Endodermal cell (in vitro differentiated cells): Measurements from ENCODE around the gene CD44. TPM values are rescaled to one million over a fixed set of nuclear protein-coding genes. Genes with fewer than 3 reads are reported as not detected.
A peak's percentile ranks its signal among the peaks of the same experiment; 100 is the strongest.

Experiments used
- DNase-seq: peaks from one replicate; pipeline ENCODE4 v3.0.0-alpha.2; 2017
- H3K27ac ChIP-seq: 2 replicates; pipeline ENCODE4 v1.5.1; 2013; ENCODE audit warnings: mild to moderate bottlenecking, low read depth, low read length, moderate library complexity
- H3K27me3 ChIP-seq: 2 replicates; pipeline ENCODE4 v1.6.1; 2013; ENCODE audit warnings: mild to moderate bottlenecking, low read length, moderate library complexity; ENCODE audit not compliant: insufficient read depth, control insufficient read depth, poor library complexity, severe bottlenecking
- H3K36me3 ChIP-seq: 2 replicates; pipeline ENCODE4 v1.7.0; 2013; ENCODE audit warnings: mild to moderate bottlenecking, low read length, moderate library complexity; ENCODE audit not compliant: control insufficient read depth, insufficient read depth
- H3K4me1 ChIP-seq: one replicate; pipeline ENCODE4 v1.7.0; 2013; ENCODE audit warnings: low read length; ENCODE audit not compliant: control insufficient read depth, insufficient read depth
- H3K4me3 ChIP-seq: 2 replicates; pipeline ENCODE4 v1.5.1; 2013; ENCODE audit warnings: mild to moderate bottlenecking, low read length, moderate library complexity
- H3K9ac ChIP-seq: 2 replicates; pipeline ENCODE4 v1.6.1; 2013; ENCODE audit warnings: mild to moderate bottlenecking, low read length, moderate library complexity; ENCODE audit not compliant: poor library complexity, severe bottlenecking; ENCODE audit errors: extremely low read depth
- H3K9me3 ChIP-seq: 2 replicates; pipeline ENCODE4 v1.6.1; 2013; ENCODE audit warnings: mild to moderate bottlenecking, low read length, moderate library complexity; ENCODE audit not compliant: control insufficient read depth
- H3K27ac Mint-ChIP-seq: 2 replicates; pipeline ENCODE4 v1.8.0; 2020; ENCODE audit warnings: mixed read lengths
- H3K27me3 Mint-ChIP-seq: 2 replicates; pipeline ENCODE4 v1.8.0; 2021; ENCODE audit warnings: mild to moderate bottlenecking, mixed read lengths; ENCODE audit not compliant: insufficient read depth
- H3K36me3 Mint-ChIP-seq: 2 replicates; pipeline ENCODE4 v1.8.0; 2020; ENCODE audit warnings: low read depth, mixed read lengths
- H3K4me1 Mint-ChIP-seq: 2 replicates; pipeline ENCODE4 v1.8.0; 2020; ENCODE audit warnings: mixed read lengths
- H3K4me3 Mint-ChIP-seq: 2 replicates; pipeline ENCODE4 v1.8.0; 2020; ENCODE audit warnings: mild to moderate bottlenecking, moderate library complexity, mixed read lengths
- H3K9me3 Mint-ChIP-seq: 2 replicates; pipeline ENCODE4 v1.8.0; 2020; ENCODE audit warnings: mild to moderate bottlenecking, mixed read lengths
- CTCF ChIP-seq: fragments of 200-600 bp; sonication (generic); conservative IDR thresholded peaks from 2 replicates; pipeline ENCODE4 v1.5.0; 2021; ENCODE audit warnings: antibody characterized with exemption, mild to moderate bottlenecking
- WGBS, 2 experiments: methylation state at CpG; one replicate each; pipeline versions ENCODE4 v1.1.5 to v1.1.7; 2013; ENCODE audit warnings: missing lambda C conversion rate in 2 of 2, mixed read lengths in 1 of 2; ENCODE audit not compliant: insufficient coverage in 1 of 2, insufficient read length in 1 of 2; 5-methylcytosine and 5-hydroxymethylcytosine counted together
- total RNA-seq, 2 donors: library from RNA; stranded (reverse); fragmentation: NEBNext Ultra II Directional in 1 of 2; extraction: Animal tissue kit (Norgen Biotek cat#: 25700) in 1 of 2; gene quantifications; 2 replicates in 1 of 2; 3 replicates in 1 of 2; pipeline ENCODE4 v1.2.1, GENCODE V29; 2021

The CD44 gene
- total RNA-seq, 2 donors from 2014 or later, result 1.2 to 4.6 TPM

- Histone ChIP-seq H3K27me3 (peaks cover 76% of the 10 kb centered on the region), H3K4me1 (no peaks in the 10 kb centered on the region), H3K4me3 (no peak overlapping the region), H3K9ac (no peak overlapping the region), H3K36me3 (no peaks in the 10 kb centered on the region), H3K27ac (no peak overlapping the region), H3K9me3 (no peaks in the 10 kb centered on the region)
- Mint-ChIP-seq H3K9me3 (no peaks in the 10 kb centered on the region), H3K36me3 (no peaks in the 10 kb centered on the region), H3K27ac (no peak overlapping the region), H3K27me3 (peaks cover 85% of the 10 kb centered on the region), H3K4me1 (peaks cover 8% of the 10 kb centered on the region), H3K4me3 (peak overlapping the region; percentile 62)
- WGBS, 2 experiments, result 93% methylated on average over 1 of the region's 1 CpG; no CpG with 5 or more reads in 1 of the 2 experiments
- no peak for DNase-seq
- no peak for TF ChIP-seq CTCF
These were observed 913 bp upstream of the CD44 start for GRCh38 chr11:35138058-35138457.

- Histone ChIP-seq H3K36me3 (no peaks in the 10 kb centered on the region), H3K27ac (no peak overlapping the region), H3K27me3 (peaks cover 78% of the 10 kb centered on the region), H3K9ac (no peak overlapping the region), H3K9me3 (no peaks in the 10 kb centered on the region), H3K4me1 (peaks cover 4% of the 10 kb centered on the region), H3K4me3 (peak overlapping the region; percentile 79)
- no peak overlapping the region for H3K27ac Mint-ChIP-seq
- no peaks in the 10 kb centered on the region for H3K9me3 Mint-ChIP-seq
- TF ChIP-seq CTCF, result no peak
- no peaks in the 10 kb centered on the region for H3K36me3 Mint-ChIP-seq
- no peak for DNase-seq
- 13 to 15% methylated on average over 12 to 16 of the region's 16 CpGs for WGBS, 2 experiments
- H3K27me3 Mint-ChIP-seq, result peaks cover 87% of the 10 kb centered on the region
- H3K4me3 Mint-ChIP-seq, result peak overlapping the region; percentile 62
- peaks cover 10% of the 10 kb centered on the region for H3K4me1 Mint-ChIP-seq
These were observed 397 bp upstream of the CD44 start for GRCh38 chr11:35138606-35138942.

- Histone ChIP-seq H3K4me3 (peak overlapping the region; percentile 79), H3K9me3 (no peaks in the 10 kb centered on the region), H3K9ac (no peak overlapping the region), H3K4me1 (peaks cover 5% of the 10 kb centered on the region), H3K27me3 (peaks cover 91% of the 10 kb centered on the region), H3K36me3 (no peaks in the 10 kb centered on the region), H3K27ac (no peak overlapping the region)
- Mint-ChIP-seq H3K27ac (no peak overlapping the region), H3K9me3 (no peaks in the 10 kb centered on the region), H3K36me3 (no peaks in the 10 kb centered on the region), H3K4me3 (peak overlapping the region; percentile 62), H3K27me3 (peaks cover 93% of the 10 kb centered on the region), H3K4me1 (peaks cover 14% of the 10 kb centered on the region)
- 31 to 35% methylated on average over 7 to 8 of the region's 8 CpGs for whole genome bisulfite sequencing, 2 experiments
- no peak for DNase-seq
- no peak for TF ChIP-seq CTCF
These were observed 831 bp downstream of the CD44 start for GRCh38 chr11:35139722-35140282.
